Gastroesophageal sphincter (tissue), 3 donors: ENCODE measurements around the gene COL5A1.

Experiments used
- POLR2A ChIP-seq, 2 donors: fragments of 450-650 bp; IDR thresholded peaks; one replicate each; pipeline ENCODE4 v1.6.1; 2017; ENCODE audit warnings: antibody characterized with exemption in 2 of 2, mild to moderate bottlenecking in 2 of 2, moderate library complexity in 1 of 2
- TF ChIP-seq, protein P1 (sequence below), 4 experiments: fragments of 200-600 bp in 2 of 4; fragments of 450-650 bp in 2 of 4; sonication (generic) in 1 of 4; IDR thresholded peaks; one replicate each; pipeline ENCODE4 v1.5.1; 2017 to 2019; ENCODE audit warnings: antibody characterized with exemption in 4 of 4, mild to moderate bottlenecking in 2 of 4, moderate library complexity in 2 of 4

DNA sequence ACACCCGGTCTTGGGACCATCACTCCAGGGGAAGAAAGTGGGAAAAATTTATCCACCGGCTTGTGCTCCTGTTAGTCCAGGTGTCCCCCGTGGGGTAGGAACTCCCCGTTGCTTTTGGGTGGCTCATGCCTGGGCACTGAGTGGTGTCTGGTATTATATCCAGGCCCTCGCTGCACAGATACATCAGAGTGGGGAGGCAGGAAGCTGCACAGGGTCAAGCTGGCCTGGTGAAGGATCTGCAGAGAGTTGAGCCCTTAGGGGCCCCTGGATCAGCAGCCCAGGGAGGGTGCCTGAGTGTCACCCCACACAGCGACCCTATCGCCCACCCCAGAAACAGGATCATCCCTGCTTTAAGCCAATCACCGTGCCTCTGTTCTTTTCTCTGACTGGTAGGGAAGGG is 24.4 kb upstream of the COL5A1 start:
- TF ChIP-seq, protein P1, sequence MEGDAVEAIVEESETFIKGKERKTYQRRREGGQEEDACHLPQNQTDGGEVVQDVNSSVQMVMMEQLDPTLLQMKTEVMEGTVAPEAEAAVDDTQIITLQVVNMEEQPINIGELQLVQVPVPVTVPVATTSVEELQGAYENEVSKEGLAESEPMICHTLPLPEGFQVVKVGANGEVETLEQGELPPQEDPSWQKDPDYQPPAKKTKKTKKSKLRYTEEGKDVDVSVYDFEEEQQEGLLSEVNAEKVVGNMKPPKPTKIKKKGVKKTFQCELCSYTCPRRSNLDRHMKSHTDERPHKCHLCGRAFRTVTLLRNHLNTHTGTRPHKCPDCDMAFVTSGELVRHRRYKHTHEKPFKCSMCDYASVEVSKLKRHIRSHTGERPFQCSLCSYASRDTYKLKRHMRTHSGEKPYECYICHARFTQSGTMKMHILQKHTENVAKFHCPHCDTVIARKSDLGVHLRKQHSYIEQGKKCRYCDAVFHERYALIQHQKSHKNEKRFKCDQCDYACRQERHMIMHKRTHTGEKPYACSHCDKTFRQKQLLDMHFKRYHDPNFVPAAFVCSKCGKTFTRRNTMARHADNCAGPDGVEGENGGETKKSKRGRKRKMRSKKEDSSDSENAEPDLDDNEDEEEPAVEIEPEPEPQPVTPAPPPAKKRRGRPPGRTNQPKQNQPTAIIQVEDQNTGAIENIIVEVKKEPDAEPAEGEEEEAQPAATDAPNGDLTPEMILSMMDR (IDR thresholded peaks at IDR 0.05) = no peak
- TF ChIP-seq POLR2A (IDR thresholded peaks at IDR 0.05) = no peak
